ENCODE measurements around the gene SPNS1. TPM values are rescaled to one million over a fixed set of nuclear protein-coding genes. Genes with fewer than 3 reads are reported as not detected.
"Not testable (repeated sequence)": the region's sequence is repeated elsewhere in the genome, so short reads cannot be mapped to it uniquely, and the experiment has no call there.

SPNS1 gene
- total and polyA plus RNA-seq, 2 of the 8 experiments (the other 6 are each of a cell fraction or from before 2014, with no cell fraction given) = 48.8 to 66.9 TPM

DNA sequence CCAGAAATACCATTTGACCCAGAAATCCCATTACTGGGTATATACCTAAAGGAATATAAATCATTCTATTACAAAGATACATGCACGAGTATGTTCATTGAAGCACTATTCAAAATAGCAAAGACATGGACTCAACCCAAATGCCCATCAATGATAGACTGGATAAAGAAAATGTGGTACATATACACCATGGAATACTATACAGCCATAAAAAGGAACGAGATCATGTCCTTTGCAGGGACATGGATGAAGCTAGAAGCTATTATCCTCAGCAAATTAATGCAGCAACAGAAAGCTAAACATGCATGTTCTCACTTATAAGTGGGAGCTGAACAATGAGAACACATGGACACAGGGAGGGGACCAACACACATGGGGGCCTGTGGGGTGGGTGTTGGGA, 48.3 kb upstream of the SPNS1 start:
- not testable (repeated sequence) for H4K8ac ChIP-seq (ENCODE audit: extremely low read depth, insufficient read depth, low read length); H3K4me1 ChIP-seq (replicated peaks in 1 of 4; ENCODE audit: control insufficient read depth in 3 of 4, insufficient read depth in 4 of 4, low read length in 3 of 4); H3K79me2 ChIP-seq (ENCODE audit: control insufficient read depth in 1 of 2, insufficient read depth in 2 of 2, low read length in 2 of 2); H3K18ac ChIP-seq (ENCODE audit: extremely low read depth, low read length); H3K9ac ChIP-seq (replicated peaks in 1 of 4; ENCODE audit: extremely low read depth in 1 of 4, low read depth in 3 of 4, low read length in 3 of 4); H3K79me1 ChIP-seq (ENCODE audit: low read depth, low read length); H3K9me3 ChIP-seq (ENCODE audit: insufficient read depth in 2 of 2, low read depth in 1 of 2, low read length in 1 of 2); DNase-seq (ENCODE audit: low read depth in 1 of 2, low spot score in 2 of 2); H2BK20ac ChIP-seq (ENCODE audit: low read length); H3K56ac ChIP-seq (replicated peaks; ENCODE audit: insufficient read length, low read depth, low read length); H2BK120ac ChIP-seq (replicated peaks; ENCODE audit: low read depth, low read length); H3K14ac ChIP-seq (ENCODE audit: insufficient read length); H3K27me3 ChIP-seq (replicated peaks in 1 of 4; ENCODE audit: control insufficient read depth in 3 of 4, extremely low read depth in 1 of 4, insufficient read depth in 3 of 4, low read length in 3 of 4); H2BK12ac ChIP-seq (ENCODE audit: low read depth, low read length); H3K27ac ChIP-seq (ENCODE audit: low read depth, low read length); H2BK5ac ChIP-seq (ENCODE audit: low read depth, low read length); H4K91ac ChIP-seq (replicated peaks; ENCODE audit: insufficient read length, low read length); H2BK15ac ChIP-seq (ENCODE audit: low read length); H3K23ac ChIP-seq (ENCODE audit: insufficient read length); H3K4ac ChIP-seq (replicated peaks; ENCODE audit: insufficient read length, low read depth, low read length); H4K20me1 ChIP-seq (replicated peaks in 1 of 2; ENCODE audit: control insufficient read depth in 1 of 2, insufficient read depth in 2 of 2, low read length in 2 of 2); H3K36me3 ChIP-seq (ENCODE audit: control insufficient read depth in 2 of 4, insufficient read depth in 4 of 4, low read length in 3 of 4); H4K5ac ChIP-seq (ENCODE audit: insufficient read length, low read depth, low read length); FAIRE-seq; H2AK5ac ChIP-seq (ENCODE audit: low read depth, low read length); H2AFZ ChIP-seq (ENCODE audit: low read length)
- WGBS, 2 experiments (ENCODE audit: extremely low coverage in 1 of 2, insufficient coverage in 1 of 2, insufficient read length in 1 of 2, insufficient replicate concordance in 2 of 2, low coverage in 1 of 2, low lambda C conversion rate in 2 of 2, missing lambda C conversion rate in 1 of 2) = 77% methylated on average over 2 of the region's 2 CpGs; no CpG with 5 or more reads in 1 of the 2 experiments
- 0 out of 2 replicates have a peak, but pooled peaks have one; percentile 46 for TF ChIP-seq KDM1A (IDR thresholded peaks at IDR 0.05; ENCODE audit: borderline replicate concordance, low read length)
- peaks cover 13% of the 10 kb centered on the region for H3K23me2 ChIP-seq (ENCODE audit: low read depth, low read length)
- peak overlapping the region; percentile 74 to 84 (median 79); a peak in 5 of 8 replicates for H3K4me3 ChIP-seq (ENCODE audit: extremely low read depth in 1 of 4, insufficient read depth in 2 of 4, low read depth in 3 of 4, low read length in 4 of 4)
- POLR2A ChIA-PET (ENCODE audit: partially characterized antibody) = interaction anchor here (1.3 to 3.7 kb wide), 6 partner anchors 10 to 103 kb away, joined by 4 to 23 read pairs (median 5); partner anchors contain the start of genes ATXN2L and SH2B1
- H3K4me2 ChIP-seq (ENCODE audit: insufficient read depth in 1 of 2, low read depth in 2 of 2, low read length in 2 of 2) = peak overlapping the region; percentile 74 to 79; a peak in 2 of 4 replicates
- CTCF ChIA-PET (ENCODE audit: partially characterized antibody) = interaction anchor here (1.0 to 3.9 kb wide), 5 partner anchors 10 to 79 kb away, joined by 3 to 31 read pairs (median 6); partner anchors contain the start of gene TUFM

Measured in H1 (cell line).